ENCODE measurements around the gene GUCY1A2.

GUCY1A2 gene

GRCh38 chr11:106821291-106821690 lies 197.0 kb downstream of the GUCY1A2 start:
- no peak for TF ChIP-seq CTCF (conservative IDR thresholded peaks at IDR 0.05)
- H3K27ac ChIP-seq, result no peak overlapping the region

GRCh38 chr11:106818443-106818842 lies 199.8 kb downstream of the GUCY1A2 start:
- H3K27ac ChIP-seq, result no peak overlapping the region
- TF ChIP-seq CTCF (conservative IDR thresholded peaks at IDR 0.05), result no peak

- no peak overlapping the region for H3K27ac ChIP-seq
- no peak for TF ChIP-seq CTCF (conservative IDR thresholded peaks at IDR 0.05)
Measured at GRCh38 chr11:106815209-106815608, 203.1 kb downstream of the GUCY1A2 start.

GRCh38 chr11:106813806-106814205 lies 204.5 kb downstream of the GUCY1A2 start:
- no peak overlapping the region for H3K27ac ChIP-seq
- no peak for TF ChIP-seq CTCF (conservative IDR thresholded peaks at IDR 0.05)

- no peak overlapping the region for H3K27ac ChIP-seq
- TF ChIP-seq CTCF (conservative IDR thresholded peaks at IDR 0.05), result no peak
Measured at GRCh38 chr11:106794058-106794457, 224.2 kb downstream of the GUCY1A2 start.

GRCh38 chr11:106789406-106789805 lies 228.9 kb downstream of the GUCY1A2 start:
- no peak overlapping the region for H3K27ac ChIP-seq
- no peak for TF ChIP-seq CTCF (conservative IDR thresholded peaks at IDR 0.05)

- no peak overlapping the region for H3K27ac ChIP-seq
- TF ChIP-seq CTCF (conservative IDR thresholded peaks at IDR 0.05), result no peak
Measured at GRCh38 chr11:106787454-106787853, 230.8 kb downstream of the GUCY1A2 start.
